HepG2 (cell line): ENCODE measurements around the gene NGFR. TPM values are rescaled to one million over a fixed set of nuclear protein-coding genes. Genes with fewer than 3 reads are reported as not detected.

Source experiments
- ATAC-seq: fragments of 200-7000 bp; cut with Tn5 transposase; 3 replicates; pipeline ENCODE4 v1.9.1; 2020; ENCODE audit warnings: mild to moderate bottlenecking, moderate library complexity
- BruUV-seq: library from RNA; stranded (reverse); fragments of 400-500 nt; replicated peaks from 2 replicates; lab custom pipeline; 2021; lab: Mats Ljungman, UMichigan
- CTCF ChIA-PET: fragments of 300-600 bp; formaldehyde crosslinking; extraction: SDS; loops from one replicate; lab custom pipeline; 2021; ENCODE audit warnings: low total read pairs, inconsistent platforms, low intra/inter-chr PET ratio; lab: Yijun Ruan, JAX
- POLR2A ChIA-PET: fragments of 350-600 bp; sonication (Branson Sonifier 250); formaldehyde crosslinking; loops from one replicate; lab custom pipeline; 2020; ENCODE audit warnings: antibody characterized with exemption, inconsistent platforms; lab: Yijun Ruan, JAX
- DNase-seq: peaks from one replicate; pipeline ENCODE4 v3.0.0-alpha.2; 2015; ENCODE audit warnings: low spot score
- FAIRE-seq: peaks from 3 replicates; lab custom pipeline; 2011; peaks lifted over from hg19 to GRCh38; lab: Jason Lieb, UNC
- H2AFZ ChIP-seq: one replicate; pipeline ENCODE4 v1.6.1; 2011; ENCODE audit warnings: low read length, inconsistent platforms
- H3K27ac ChIP-seq: fragments of 300-600 bp; 3 replicates; pipeline ENCODE4 v1.8.0; 2011; ENCODE audit warnings: mixed run types, mild to moderate bottlenecking, mixed read lengths, low read length, inconsistent platforms; ENCODE audit not compliant: insufficient read depth; ENCODE audit errors: extremely low read length
- H3K27me3 ChIP-seq, 2 experiments: fragments of 200-600 bp in 1 of 2; 2 replicates in 1 of 2; 3 replicates in 1 of 2; pipeline versions ENCODE4 v1.6.0 to v1.8.0; 2011; ENCODE audit warnings: low read length in 2 of 2, mild to moderate bottlenecking in 2 of 2, moderate library complexity in 2 of 2, inconsistent platforms in 1 of 2; ENCODE audit not compliant: insufficient read depth in 2 of 2, control insufficient read depth in 1 of 2
- H3K36me3 ChIP-seq, 2 experiments: fragments of 200-600 bp in 1 of 2; replicated peaks in 1 of 2; 2 replicates in 1 of 2; 3 replicates in 1 of 2; pipeline versions ENCODE4 v1.5.1 to v1.8.0; 2011; ENCODE audit warnings: low read length in 2 of 2, inconsistent platforms in 1 of 2; ENCODE audit not compliant: insufficient read depth in 2 of 2, control insufficient read depth in 1 of 2
- H3K4me1 ChIP-seq: 2 replicates; pipeline ENCODE4 v1.5.1; 2012; ENCODE audit warnings: low read length, inconsistent platforms; ENCODE audit not compliant: insufficient read depth
- H3K4me2 ChIP-seq: 2 replicates; pipeline ENCODE4 v1.6.0; 2011; ENCODE audit warnings: low read depth, low read length, inconsistent platforms
- H3K4me3 ChIP-seq, 3 experiments: fragments of 200-600 bp in 1 of 3; sonication (generic), shearing (Covaris generic) in 1 of 3; replicated peaks in 1 of 3; 2 replicates each; pipeline ENCODE4 v1.5.1; 2011 to 2016; ENCODE audit warnings: low read length in 3 of 3, inconsistent platforms in 2 of 3, low read depth in 2 of 3, mild to moderate bottlenecking in 2 of 3, control low read depth in 1 of 3, mixed read lengths in 1 of 3; ENCODE audit not compliant: insufficient read depth in 1 of 3
- H3K79me2 ChIP-seq: one replicate; pipeline ENCODE4 v1.6.1; 2011; ENCODE audit warnings: low read length, inconsistent platforms; ENCODE audit not compliant: insufficient read depth
- H3K9ac ChIP-seq: 2 replicates; pipeline ENCODE4 v1.6.0; 2011; ENCODE audit warnings: mild to moderate bottlenecking, low read depth, low read length, inconsistent platforms; ENCODE audit not compliant: insufficient read depth
- H3K9me3 ChIP-seq: 2 replicates; pipeline ENCODE4 v1.5.1; 2012; ENCODE audit warnings: mild to moderate bottlenecking, low read length
- H4K20me1 ChIP-seq: 2 replicates; pipeline ENCODE4 v1.6.0; 2011; ENCODE audit warnings: inconsistent platforms, mild to moderate bottlenecking, low read length, moderate library complexity; ENCODE audit not compliant: insufficient read depth
- MAFF ChIP-seq: IDR thresholded peaks from 2 replicates; pipeline ENCODE4 v1.6.1; 2011; ENCODE audit warnings: low read depth, low read length, improper control_type of control experiment
- MAFK ChIP-seq, 2 experiments: IDR thresholded peaks in 1 of 2; conservative IDR thresholded peaks in 1 of 2; 2 replicates each; pipeline ENCODE4 v1.6.1; 2011; ENCODE audit warnings: improper control_type of control experiment in 2 of 2, low read length in 2 of 2
- RARA ChIP-seq: IDR thresholded peaks from 2 replicates; pipeline ENCODE4 v1.6.1; 2016; ENCODE audit warnings: missing genetic modification reagents, missing compliant biosample characterization
- RBM22 ChIP-seq: fragments of 200-400 bp; formaldehyde crosslinking; optimal IDR thresholded peaks from 2 replicates; pipeline ENCODE3; 2017; ENCODE audit warnings: mild to moderate bottlenecking, low read length, moderate library complexity
- RXRA ChIP-seq: sonication (generic); formaldehyde crosslinking; IDR thresholded peaks from 2 replicates; pipeline ENCODE4 v1.5.1; 2020; ENCODE audit warnings: missing genetic modification reagents
- ZBTB42 ChIP-seq: sonication (generic); formaldehyde crosslinking; IDR thresholded peaks from 2 replicates; pipeline ENCODE4 v1.5.0; 2020; ENCODE audit warnings: mild to moderate bottlenecking, missing genetic modification reagents
- WGBS: methylation state at CpG from one replicate; pipeline ENCODE4 v1.1.6; 2017; ENCODE audit warnings: low lambda C conversion rate; 5-methylcytosine and 5-hydroxymethylcytosine counted together
- in situ Hi-C: cut with HindIII; loops from 2 replicates; pipeline ENCODE4 v1.10.0; 2017; ENCODE audit warnings: low pct_unique_long_range_greater_than_20kb; ENCODE audit not compliant: extremely low pct_ligation_motif_present
- intact Hi-C: fragments of 100-400 bp; cut with micrococcal nuclease; formaldehyde crosslinking; loops from one replicate; pipeline ENCODE4 v1.10.0; 2022; ENCODE audit not compliant: unreplicated experiment
- polyA plus RNA-seq, 8 experiments: library from polyadenylated mRNA; depleted of rRNA in 3 of 8; stranded (reverse) in 7 of 8; unstranded in 1 of 8; fragments of >200 nt; fragmentation: Illumina TruSeq in 4 of 8; extraction: Trizol in 4 of 8; gene quantifications; 2 replicates each; pipeline versions ENCODE4 v1.2.1 to v1.2.3, GENCODE V29; 2011 to 2016; ENCODE audit warnings: low read depth in 4 of 8, missing spikeins in 1 of 8, mixed read lengths in 1 of 8; ENCODE audit not compliant: insufficient read depth in 1 of 8
- total RNA-seq, 5 experiments: library from RNA; depleted of rRNA; stranded (reverse); fragments of >200 nt; fragmentation: Illumina TruSeq; extraction: Trizol; gene quantifications; 2 replicates each; pipeline ENCODE4 v1.2.3, GENCODE V29; 2016; ENCODE audit warnings: low read depth in 1 of 5

Gene NGFR
- total and polyA plus RNA-seq, 2 of the 13 experiments (the other 11 are each of a cell fraction or from before 2014, with no cell fraction given) = 1.1 to 1.8 TPM

GRCh38 chr17:49487183-49487582 is 7.9 kb upstream of the NGFR start:
- WGBS = 37% methylated on average over 7 of the region's 8 CpGs

GRCh38 chr17:49488612-49489011 is 6.5 kb upstream of the NGFR start:
- Histone ChIP-seq H3K36me3 (no peaks in the 10 kb centered on the region), H3K27ac (no peak overlapping the region), H3K4me1 (peaks cover 15% of the 10 kb centered on the region; the same call in 1 of the 2 replicates), H2AFZ (no peak overlapping the region), H3K27me3 (peaks cover 11 to 92% of the 10 kb centered on the region in 2 experiments), H4K20me1 (no peaks in the 10 kb centered on the region), H3K9ac (no peak overlapping the region), H3K9me3 (no peaks in the 10 kb centered on the region), H3K4me2 (no peak overlapping the region), H3K79me2 (no peaks in the 10 kb centered on the region), H3K4me3 (no peak overlapping the region)
- POLR2A ChIA-PET = no interaction called here
- TF ChIP-seq RARA (peak; percentile 52), ZBTB42 (no peak), RXRA (peak; percentile 42; the same call in 1 of the 2 replicates)
- CTCF ChIA-PET = no interaction called here
- in situ Hi-C loops = no loop called here
- 13% methylated on average over 8 of the region's 8 CpGs for WGBS
- ATAC-seq = no peak
- intact Hi-C loops = no loop called here
- DNase-seq = no peak
- BruUV-seq = no TSS peak
- no peak for FAIRE-seq

More at GRCh38 chr17:49487183-49487582, 7.9 kb upstream of the NGFR start:
- no peaks in the 10 kb centered on the region for H4K20me1 ChIP-seq
- CTCF ChIA-PET = no interaction called here
- FAIRE-seq = no peak
- no peak overlapping the region for H3K4me2 ChIP-seq
- H3K27me3 ChIP-seq = peaks cover 11 to 96% of the 10 kb centered on the region in 2 experiments
- no peaks in the 10 kb centered on the region for H3K9me3 ChIP-seq
- BruUV-seq = no TSS peak
- no peak for ATAC-seq
- POLR2A ChIA-PET = no interaction called here
- TF ChIP-seq RBM22 (no peak), MAFK (conservative IDR thresholded peaks at IDR 0.05 in 1 of 2, IDR thresholded peaks at IDR 0.05 in 1 of 2; ENCODE audit: low read length in 2 of 2) (peak; percentile 94 to 97), MAFF (peak; percentile 90)
- H2AFZ ChIP-seq = no peak overlapping the region
- no peak for DNase-seq
- no peak overlapping the region for H3K27ac ChIP-seq
- peaks cover 15% of the 10 kb centered on the region; the same call in 1 of the 2 replicates for H3K4me1 ChIP-seq
- H3K9ac ChIP-seq = no peak overlapping the region
- in situ Hi-C loops = no loop called here
- no peaks in the 10 kb centered on the region for H3K36me3 ChIP-seq
- no peaks in the 10 kb centered on the region for H3K79me2 ChIP-seq
- intact Hi-C loops = no loop called here
- H3K4me3 ChIP-seq = no peak overlapping the region
